HEK293T (cell line): ENCODE results near the gene SMC6.

Experiments
- SP1 ChIP-seq: fragments of 450-650 bp; IDR thresholded peaks from 2 replicates; pipeline ENCODE4 v1.6.1; 2017
- SUZ12 ChIP-seq: fragments of 450-650 bp; IDR thresholded peaks from 2 replicates; pipeline ENCODE4 v1.6.1; 2016; ENCODE audit warnings: mild to moderate bottlenecking

DNA sequence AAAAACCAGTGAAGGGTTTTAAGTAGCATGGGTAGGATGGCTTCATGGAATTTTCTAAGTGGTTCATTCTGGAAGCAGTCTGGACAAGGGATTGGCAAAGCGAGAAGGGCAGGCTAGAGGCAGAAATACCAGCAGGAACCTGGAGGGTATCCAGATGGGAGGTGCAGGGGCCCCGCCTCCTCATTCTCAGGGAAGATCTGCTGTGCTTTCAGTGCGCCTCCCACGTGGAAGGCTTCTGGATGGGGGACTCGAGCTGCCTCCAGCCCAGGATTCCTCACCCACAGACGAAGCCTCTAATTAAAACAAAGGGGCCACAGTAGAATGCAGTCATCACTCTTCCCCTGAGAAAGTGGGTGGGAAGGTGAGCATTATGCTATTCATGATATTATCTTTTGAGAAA lies 133.3 kb downstream of the SMC6 start:
- no peak for TF ChIP-seq SP1
- no peak for TF ChIP-seq SUZ12
